ENCODE measurements around the gene CCDC158. TPM values are rescaled to one million over a fixed set of nuclear protein-coding genes. Genes with fewer than 3 reads are reported as not detected.

Gene CCDC158
- total and polyA plus RNA-seq, 2 of the 8 experiments (the other 6 are each of a cell fraction or from before 2014, with no cell fraction given): not detected

DNA sequence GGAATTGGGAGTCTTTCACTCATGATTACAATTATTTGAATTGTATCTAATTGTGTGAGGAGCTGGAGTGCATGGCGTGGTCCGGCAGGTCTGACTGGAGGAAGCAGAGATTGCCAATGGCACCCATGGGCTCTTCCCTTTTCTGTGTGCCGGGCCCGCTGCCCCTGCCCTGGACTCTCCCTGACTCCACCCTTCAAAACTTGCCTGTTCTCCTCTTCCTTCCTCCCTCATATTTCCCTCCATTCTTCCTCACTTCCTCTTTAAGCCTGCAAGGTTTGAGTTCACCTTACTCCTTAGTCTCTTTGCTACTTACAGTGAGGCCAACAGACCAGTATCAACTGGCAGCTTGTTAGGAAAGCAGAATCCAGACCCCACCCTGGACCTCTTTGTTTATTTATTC is 120.9 kb downstream of the CCDC158 start:
- Histone ChIP-seq H3K4me3 (ENCODE audit: extremely low read depth in 1 of 4, insufficient read depth in 2 of 4, low read depth in 3 of 4, low read length in 4 of 4) (no peak overlapping the region), H3K4ac (replicated peaks; ENCODE audit: insufficient read length, low read depth, low read length) (no peak overlapping the region), H4K8ac (ENCODE audit: extremely low read depth, insufficient read depth, low read length) (no peak overlapping the region), H2AK5ac (ENCODE audit: low read depth, low read length) (no peak overlapping the region), H3K23me2 (ENCODE audit: low read depth, low read length) (no peaks in the 10 kb centered on the region), H3K4me2 (ENCODE audit: insufficient read depth in 1 of 2, low read depth in 2 of 2, low read length in 2 of 2) (no peak overlapping the region), H2BK12ac (ENCODE audit: low read depth, low read length) (no peak overlapping the region), H3K56ac (replicated peaks; ENCODE audit: insufficient read length, low read depth, low read length) (no peak overlapping the region), H4K20me1 (replicated peaks in 1 of 2; ENCODE audit: control insufficient read depth in 1 of 2, insufficient read depth in 2 of 2, low read length in 2 of 2) (peaks cover 0 to under 1% of the 10 kb centered on the region in 2 experiments), H3K9ac (replicated peaks in 1 of 4; ENCODE audit: extremely low read depth in 1 of 4, low read depth in 3 of 4, low read length in 3 of 4) (no peak overlapping the region), H3K4me1 (replicated peaks in 1 of 4; ENCODE audit: control insufficient read depth in 3 of 4, insufficient read depth in 4 of 4, low read length in 3 of 4) (no peaks in the 10 kb centered on the region), H4K5ac (ENCODE audit: insufficient read length, low read depth, low read length) (no peak overlapping the region), H3K79me1 (ENCODE audit: low read depth, low read length) (no peaks in the 10 kb centered on the region), H3K9me3 (ENCODE audit: insufficient read depth in 2 of 2, low read depth in 1 of 2, low read length in 1 of 2) (peaks cover 0 to 10% of the 10 kb centered on the region in 2 experiments; a peak in 2 of 4 replicates), H4K91ac (replicated peaks; ENCODE audit: insufficient read length, low read length) (no peak overlapping the region), H2BK120ac (replicated peaks; ENCODE audit: low read depth, low read length) (no peak overlapping the region), H2BK5ac (ENCODE audit: low read depth, low read length) (no peak overlapping the region), H3K18ac (ENCODE audit: extremely low read depth, low read length) (no peak overlapping the region), H3K23ac (ENCODE audit: insufficient read length) (no peak overlapping the region), H2AFZ (ENCODE audit: low read length) (no peak overlapping the region), H3K27me3 (replicated peaks in 1 of 4; ENCODE audit: control insufficient read depth in 3 of 4, extremely low read depth in 1 of 4, insufficient read depth in 3 of 4, low read length in 3 of 4) (peaks cover 0 to 4% (median 2%) of the 10 kb centered on the region in 4 experiments; a peak in 5 of 7 replicates), H2BK15ac (ENCODE audit: low read length) (no peak overlapping the region), H3K14ac (ENCODE audit: insufficient read length) (no peak overlapping the region), H2BK20ac (ENCODE audit: low read length) (no peak overlapping the region), H3K36me3 (ENCODE audit: control insufficient read depth in 2 of 4, insufficient read depth in 4 of 4, low read length in 3 of 4) (no peaks in the 10 kb centered on the region), H3K27ac (ENCODE audit: low read depth, low read length) (no peak overlapping the region), H3K79me2 (ENCODE audit: control insufficient read depth in 1 of 2, insufficient read depth in 2 of 2, low read length in 2 of 2) (no peaks in the 10 kb centered on the region)
- DNase-seq (ENCODE audit: low read depth in 1 of 2, low spot score in 2 of 2) (no peak), FAIRE-seq (no peak)
- WGBS, 2 experiments (ENCODE audit: extremely low coverage in 1 of 2, insufficient coverage in 1 of 2, insufficient read length in 1 of 2, insufficient replicate concordance in 2 of 2, low coverage in 1 of 2, low lambda C conversion rate in 2 of 2, missing lambda C conversion rate in 1 of 2): 76% methylated on average over 4 of the region's 4 CpGs; no CpG with 5 or more reads in 1 of the 2 experiments
- TF ChIP-seq JUN (IDR thresholded peaks at IDR 0.05; ENCODE audit: low read depth, low read length) (no peak), ASH2L (IDR thresholded peaks at IDR 0.05; ENCODE audit: low read length) (no peak), KDM4A (IDR thresholded peaks at IDR 0.05; ENCODE audit: low read depth, low read length, severe bottlenecking) (no peak), CREB1 (IDR thresholded peaks at IDR 0.05) (no peak), SIRT6 (IDR thresholded peaks at IDR 0.05; ENCODE audit: low read length) (no peak), POU5F1 (IDR thresholded peaks at IDR 0.05; ENCODE audit: low read depth, low read length) (no peak), RAD21 (IDR thresholded peaks at IDR 0.05 in 1 of 2, conservative IDR thresholded peaks at IDR 0.05 in 1 of 2; ENCODE audit: low read depth in 2 of 2, low read length in 2 of 2) (no peak), HDAC2 (IDR thresholded peaks at IDR 0.05; ENCODE audit: borderline replicate concordance in 1 of 2, low read depth in 2 of 2, low read length in 2 of 2) (no peak), RNF2 (IDR thresholded peaks at IDR 0.05; ENCODE audit: borderline replicate concordance, low read depth, low read length, missing control alignments, poor library complexity, severe bottlenecking) (no peak), PHF8 (conservative IDR thresholded peaks at IDR 0.05; ENCODE audit: low read depth, low read length) (no peak), SP1 (IDR thresholded peaks at IDR 0.05; ENCODE audit: low read depth, low read length) (no peak), SP4 (IDR thresholded peaks at IDR 0.05; ENCODE audit: low read length) (no peak), TAF1 (IDR thresholded peaks at IDR 0.05; ENCODE audit: low read depth, low read length) (no peak), POLR2AphosphoS5 (IDR thresholded peaks at IDR 0.05; ENCODE audit: low read depth, low read length) (no peak), CBX5 (IDR thresholded peaks at IDR 0.05; ENCODE audit: low read depth, low read length) (no peak)
- CTCF ChIA-PET (ENCODE audit: partially characterized antibody): interaction anchor here (1.0 to 1.2 kb wide), 2 partner anchors 9 to 22 kb away, joined by 3 read pairs; no protein-coding TSS in a partner anchor
- POLR2A ChIA-PET (ENCODE audit: partially characterized antibody): no interaction called here

All from H1 (cell line).